Mucosa of rectum (tissue), 2 donors: ENCODE data around the gene SENP3.
A peak's percentile ranks its signal among the peaks of the same experiment; 100 is the strongest.

ENCODE experiments used
- H3K27ac ChIP-seq, 2 donors: one replicate each; pipeline ENCODE4 v1.7.0; 2013; ENCODE audit warnings: inconsistent platforms in 2 of 2, low read depth in 2 of 2, low read length in 2 of 2
- H3K27me3 ChIP-seq, 2 donors: one replicate each; pipeline ENCODE4 v1.7.0; 2013; ENCODE audit warnings: low read length in 2 of 2; ENCODE audit not compliant: control insufficient read depth in 2 of 2, insufficient read depth in 2 of 2
- H3K36me3 ChIP-seq, 2 donors: one replicate each; pipeline ENCODE4 v1.7.0; 2013; ENCODE audit warnings: low read length in 2 of 2; ENCODE audit not compliant: control insufficient read depth in 2 of 2, insufficient read depth in 2 of 2
- H3K4me1 ChIP-seq, 2 donors: one replicate each; pipeline ENCODE4 v1.7.0; 2013; ENCODE audit warnings: low read length in 2 of 2, mild to moderate bottlenecking in 1 of 2; ENCODE audit not compliant: control insufficient read depth in 2 of 2, insufficient read depth in 2 of 2
- H3K4me3 ChIP-seq, 2 donors: one replicate each; pipeline ENCODE4 v1.7.0; 2013; ENCODE audit warnings: low read length in 2 of 2
- H3K9ac ChIP-seq, 2 donors: one replicate each; pipeline ENCODE4 v1.7.0; 2013; ENCODE audit warnings: low read length in 2 of 2, low read depth in 1 of 2, mild to moderate bottlenecking in 1 of 2
- H3K9me3 ChIP-seq, 2 donors: one replicate each; pipeline ENCODE4 v1.7.0; 2013; ENCODE audit warnings: low read length in 2 of 2; ENCODE audit not compliant: control insufficient read depth in 2 of 2
- donor health status: healthy.
- donor health status: Normal muscosa, but diverticular disease.

The SENP3 gene

GRCh38 chr17:7561589-7562207 is at the start of gene SENP3:
TSS of gene SENP3 (plus strand) at chr17:7561919. CDS start at chr17:7563077, 1,158 bp downstream.
- H3K36me3 ChIP-seq = peaks cover 12 to 16% of the 10 kb centered on the region in 2 donors
- peak within 1 kb of the TSS; percentile 98 to 99 for H3K27ac ChIP-seq
- H3K4me3 ChIP-seq = peak within 1 kb of the TSS; percentile 69 to 85
- H3K27me3 ChIP-seq = no peaks in the 10 kb centered on the region
- peak within 1 kb of the TSS; percentile 87 to 94 for H3K9ac ChIP-seq
- no peaks in the 10 kb centered on the region for H3K9me3 ChIP-seq
- H3K4me1 ChIP-seq = peaks cover 55 to 56% of the 10 kb centered on the region in 2 donors

DNA sequence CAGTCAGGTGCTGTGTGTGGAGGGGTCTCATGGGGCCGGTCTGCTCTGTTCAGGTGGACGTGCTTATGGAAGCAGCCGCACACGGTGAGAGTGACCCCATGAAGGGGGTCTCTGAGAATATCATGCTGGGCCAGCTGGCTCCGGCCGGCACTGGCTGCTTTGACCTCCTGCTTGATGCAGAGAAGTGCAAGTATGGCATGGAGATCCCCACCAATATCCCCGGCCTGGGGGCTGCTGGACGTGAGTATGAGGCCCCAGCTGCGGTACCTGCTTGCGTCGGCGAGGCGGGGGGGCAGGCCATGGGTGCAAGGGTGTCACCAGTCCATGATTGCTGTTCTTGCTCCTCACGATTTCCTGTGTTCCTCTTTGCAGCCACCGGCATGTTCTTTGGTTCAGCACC is 49.6 kb upstream of the SENP3 start:
- Histone ChIP-seq H3K9ac (no peak overlapping the region), H3K27ac (no peak overlapping the region), H3K27me3 (no peaks in the 10 kb centered on the region), H3K4me1 (peaks cover 9 to 12% of the 10 kb centered on the region in 2 donors), H3K9me3 (no peaks in the 10 kb centered on the region), H3K4me3 (no peak overlapping the region), H3K36me3 (peaks cover 64 to 65% of the 10 kb centered on the region in 2 donors)

- Histone ChIP-seq H3K4me1 (peaks cover 9 to 12% of the 10 kb centered on the region in 2 donors), H3K27me3 (no peaks in the 10 kb centered on the region), H3K4me3 (no peak overlapping the region), H3K36me3 (peaks cover 60 to 62% of the 10 kb centered on the region in 2 donors), H3K9me3 (no peaks in the 10 kb centered on the region), H3K9ac (no peak overlapping the region), H3K27ac (no peak overlapping the region)
Measured at GRCh38 chr17:7512824-7513540, 48.7 kb upstream of the SENP3 start.

DNA sequence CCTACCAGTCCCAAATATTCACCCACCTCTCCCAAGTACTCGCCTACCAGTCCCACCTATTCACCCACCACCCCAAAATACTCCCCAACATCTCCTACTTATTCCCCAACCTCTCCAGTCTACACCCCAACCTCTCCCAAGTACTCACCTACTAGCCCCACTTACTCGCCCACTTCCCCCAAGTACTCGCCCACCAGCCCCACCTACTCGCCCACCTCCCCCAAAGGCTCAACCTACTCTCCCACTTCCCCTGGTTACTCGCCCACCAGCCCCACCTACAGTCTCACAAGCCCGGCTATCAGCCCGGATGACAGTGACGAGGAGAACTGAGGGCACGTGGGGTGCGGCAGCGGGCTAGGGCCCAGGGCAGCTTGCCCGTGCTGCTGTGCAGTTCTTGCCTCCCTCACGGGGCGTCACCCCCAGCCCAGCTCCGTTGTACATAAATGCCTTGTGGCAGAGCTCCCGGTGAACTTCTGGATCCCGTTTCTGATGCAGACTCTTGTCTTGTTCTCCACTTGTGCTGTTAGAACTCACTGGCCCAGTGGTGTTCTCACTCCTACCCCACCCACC is 47.8 kb upstream of the SENP3 start:
- Histone ChIP-seq H3K36me3 (peaks cover 51 to 52% of the 10 kb centered on the region in 2 donors), H3K9ac (no peak overlapping the region), H3K27me3 (no peaks in the 10 kb centered on the region), H3K4me3 (no peak overlapping the region), H3K4me1 (peaks cover 9 to 12% of the 10 kb centered on the region in 2 donors), H3K27ac (no peak overlapping the region), H3K9me3 (no peaks in the 10 kb centered on the region)

DNA sequence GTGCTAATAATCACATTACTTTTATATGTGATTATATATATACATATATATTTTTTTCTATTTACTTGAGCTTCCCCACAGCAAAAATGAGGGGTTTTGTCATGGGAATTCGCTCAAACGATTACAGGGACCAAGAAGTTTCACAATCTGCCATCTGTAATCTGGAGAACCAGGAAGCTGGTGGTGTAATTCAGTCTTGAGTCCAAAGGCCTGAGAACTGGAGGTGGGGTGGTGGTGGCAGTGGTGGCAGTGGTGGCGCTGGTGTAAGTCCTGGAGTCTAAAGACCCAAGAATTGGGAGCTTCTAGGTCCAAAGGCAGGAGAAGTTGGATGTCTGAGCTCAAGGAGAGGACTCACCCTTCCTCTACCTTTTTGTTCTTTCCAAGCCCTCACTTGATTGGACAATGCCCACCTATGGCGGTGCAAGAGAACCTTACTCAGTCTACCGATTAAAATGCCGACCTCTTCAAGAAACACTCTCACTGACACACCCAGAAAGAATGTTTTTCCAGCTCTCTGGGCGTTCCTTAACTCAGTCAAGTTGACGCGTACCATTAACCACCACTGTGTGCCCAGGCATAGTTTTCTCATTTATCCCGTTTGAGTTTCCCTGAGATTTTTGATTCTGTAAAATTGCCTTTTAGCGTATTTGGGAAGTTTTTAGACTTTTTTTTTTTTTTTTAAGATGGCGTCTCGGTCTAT is 45.7 kb upstream of the SENP3 start:
- Histone ChIP-seq H3K4me1 (peaks cover 9 to 12% of the 10 kb centered on the region in 2 donors), H3K27ac (peak overlapping the region; percentile 54 to 86), H3K36me3 (peaks cover 32 to 34% of the 10 kb centered on the region in 2 donors), H3K27me3 (no peaks in the 10 kb centered on the region), H3K9ac (peak overlapping the region in 1 of 2 donors; percentile 24), H3K9me3 (no peaks in the 10 kb centered on the region), H3K4me3 (peak overlapping the region; percentile 11 to 17)

DNA sequence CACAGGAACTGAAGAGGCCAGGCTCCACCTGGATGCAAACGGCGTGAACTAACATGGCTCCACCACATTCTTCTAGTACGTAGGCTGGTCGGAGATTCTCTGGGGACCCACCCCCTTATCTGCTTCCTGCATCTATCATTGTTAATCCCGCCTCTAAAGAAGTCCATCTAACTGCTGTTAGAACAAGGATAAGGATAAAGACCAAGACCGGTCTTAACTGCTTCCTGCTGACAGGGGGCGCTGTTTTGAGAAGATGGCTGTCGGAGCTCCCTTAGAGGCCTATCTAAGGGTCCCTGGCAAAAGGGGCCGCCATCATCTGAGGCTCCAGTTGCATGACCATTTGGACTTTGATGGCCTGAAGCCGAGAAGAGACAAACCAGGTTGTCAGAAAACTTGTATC is 38.7 kb upstream of the SENP3 start:
- no peak overlapping the region for H3K27ac ChIP-seq
- no peak overlapping the region for H3K9ac ChIP-seq
- no peaks in the 10 kb centered on the region for H3K9me3 ChIP-seq
- H3K4me1 ChIP-seq = no peaks in the 10 kb centered on the region
- no peak overlapping the region for H3K4me3 ChIP-seq
- no peaks in the 10 kb centered on the region for H3K27me3 ChIP-seq
- no peaks in the 10 kb centered on the region for H3K36me3 ChIP-seq

DNA sequence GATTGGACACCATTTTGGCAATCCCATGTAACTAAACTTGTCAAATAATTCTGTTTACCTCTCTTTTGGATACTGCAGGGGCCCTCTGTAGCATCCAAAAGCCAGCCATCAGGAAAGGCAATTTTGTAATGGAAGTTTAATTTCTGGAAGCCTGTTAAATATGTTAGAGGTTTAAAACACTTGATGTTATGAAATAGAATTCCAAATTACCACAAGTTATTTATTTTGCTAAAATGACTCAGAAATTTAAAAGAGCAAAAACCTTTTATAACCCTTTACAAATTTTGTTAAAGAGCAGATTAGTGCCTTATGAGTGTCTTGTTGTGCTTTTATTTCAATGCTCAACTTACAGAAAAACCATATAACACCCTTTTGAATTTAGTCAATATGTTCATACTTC is 32.9 kb upstream of the SENP3 start:
- H3K4me1 ChIP-seq = peaks cover 0 to 4% of the 10 kb centered on the region in 2 donors

GRCh38 chr17:7530023-7530900 is 31.5 kb upstream of the SENP3 start:
- no peak overlapping the region for H3K27ac ChIP-seq
- no peaks in the 10 kb centered on the region for H3K36me3 ChIP-seq
- no peak overlapping the region for H3K4me3 ChIP-seq
- no peaks in the 10 kb centered on the region for H3K9me3 ChIP-seq
- H3K27me3 ChIP-seq = no peaks in the 10 kb centered on the region
- H3K9ac ChIP-seq = no peak overlapping the region
- H3K4me1 ChIP-seq = peaks cover 0 to 4% of the 10 kb centered on the region in 2 donors

More for the DNA sequence above, 32.9 kb upstream of the SENP3 start:
- H3K27me3 ChIP-seq = no peaks in the 10 kb centered on the region
- no peaks in the 10 kb centered on the region for H3K36me3 ChIP-seq
- H3K4me3 ChIP-seq = no peak overlapping the region
- no peaks in the 10 kb centered on the region for H3K9me3 ChIP-seq
- H3K9ac ChIP-seq = no peak overlapping the region
- H3K27ac ChIP-seq = no peak overlapping the region

- no peak overlapping the region for H3K4me3 ChIP-seq
- H3K27ac ChIP-seq = no peak overlapping the region
- H3K36me3 ChIP-seq = no peaks in the 10 kb centered on the region
- no peak overlapping the region for H3K9ac ChIP-seq
- no peaks in the 10 kb centered on the region for H3K27me3 ChIP-seq
- peaks cover 0 to 6% of the 10 kb centered on the region in 2 donors for H3K9me3 ChIP-seq
- no peaks in the 10 kb centered on the region for H3K4me1 ChIP-seq
Measured at GRCh38 chr17:7538050-7538449, 23.7 kb upstream of the SENP3 start.
